Adrenal gland (tissue), 12 donors: ENCODE results near the gene PPP1CC. TPM values are rescaled to one million over a fixed set of nuclear protein-coding genes. Genes with fewer than 3 reads are reported as not detected.

Experiments
- DNase-seq, 7 donors: peaks; one replicate each; pipeline ENCODE4 v3.0.0-alpha.2; 2019 to 2020
- H3K27ac ChIP-seq, 5 donors: fragments of 200-600 bp; sonication (generic) in 4 of 5; 1 replicate in 3 of 5; 2 replicates in 2 of 5; pipeline versions ENCODE4 v1.5.1 to v1.8.0; 2016 to 2020; ENCODE audit warnings: mild to moderate bottlenecking in 1 of 5
- H3K27me3 ChIP-seq: fragments of 200-600 bp; 2 replicates; pipeline ENCODE4 v1.8.0; 2021
- H3K36me3 ChIP-seq, 2 donors: fragments of 200-600 bp; replicated peaks in 1 of 2; 1 replicate in 1 of 2; 2 replicates in 1 of 2; pipeline versions ENCODE4 v1.5.1 to v1.8.0; 2018 to 2022
- H3K4me1 ChIP-seq, 2 donors: fragments of 200-600 bp; replicated peaks in 1 of 2; 1 replicate in 1 of 2; 2 replicates in 1 of 2; pipeline versions ENCODE4 v1.5.1 to v1.8.0; 2018 to 2021
- H3K4me3 ChIP-seq, 4 donors: fragments of 200-600 bp; sonication (generic) in 3 of 4; one replicate each; pipeline ENCODE4 v1.5.1; 2016 to 2018
- H3K9me3 ChIP-seq, 3 donors: fragments of 200-600 bp; sonication (generic) in 1 of 3; replicated peaks in 1 of 3; 1 replicate in 2 of 3; 2 replicates in 1 of 3; pipeline versions ENCODE4 v1.5.1 to v1.8.0; 2016 to 2021
- CTCF ChIP-seq, 6 experiments: fragments of 450-650 bp in 4 of 6; fragments of 200-600 bp in 2 of 6; sonication (generic) in 1 of 6; IDR thresholded peaks; 1 replicate in 5 of 6; 2 replicates in 1 of 6; pipeline versions ENCODE4 v1.5.1 to v1.8.0; 2016 to 2021; ENCODE audit warnings: antibody characterized with exemption in 6 of 6, mild to moderate bottlenecking in 2 of 6, moderate library complexity in 1 of 6
- POLR2A ChIP-seq, 2 donors: fragments of 450-650 bp; IDR thresholded peaks; one replicate each; pipeline ENCODE4 v1.6.1; 2017; ENCODE audit warnings: antibody characterized with exemption in 2 of 2, mild to moderate bottlenecking in 2 of 2, moderate library complexity in 1 of 2
- WGBS, 4 donors: extraction: QIAGEN DNeasy Blood & Tissue Kit in 2 of 4; methylation state at CpG; one replicate each; pipeline versions ENCODE4 v1.1.5 to v1.1.7; 2013 to 2017; 5-methylcytosine and 5-hydroxymethylcytosine counted together
- intact Hi-C, 2 donors: fragments of 100-400 bp; cut with DNase I; formaldehyde crosslinking; loops; one replicate each; pipeline versions ENCODE4 v1.14.1 to v1.15.0; 2022 to 2023
- polyA plus RNA-seq, 3 donors: library from polyadenylated mRNA; stranded (reverse); fragments of 200-250 nt in 2 of 3; fragments of 350-450 nt in 1 of 3; fragmentation: Illumina TruSeq in 1 of 3; extraction: RNeasy Lipid Tissue Mini Kit (QIAGEN cat#74804) in 1 of 3; gene quantifications; one replicate each; pipeline ENCODE4 v1.2.3, GENCODE V29; 2013 to 2014
- total RNA-seq, 9 donors: library from RNA; depleted of rRNA in 4 of 9; stranded (reverse); fragments of >200 nt in 4 of 9; fragments of 120-200 nt in 1 of 9; fragmentation: NEBNext Ultra II Directional in 1 of 9; extraction: Animal tissue kit (Norgen Biotek cat#: 25700) in 1 of 9; gene quantifications; one replicate each; pipeline versions ENCODE4 v1.1.0 to v1.2.4, GENCODE V29; 2013 to 2023
- donor health status: healthy with polysubstance abuse.
- donor health status: Bipolar disorder and iron deficiency.
- donor health status: DM: yes; HTN: yes; CAD: no.
- donor health status: DM: no; HTN: no; CAD: no.
- donor health status: DM: no; HTN: no; CAD: no.
- donor health status: DM: yes; HTN: yes; CAD: no.

The PPP1CC gene
- total and polyA plus RNA-seq, 12 donors, result 53.7 to 182 (median 137) TPM

GRCh38 chr12:110687396-110688169, 55.1 kb downstream of the PPP1CC start:
- no peak for TF ChIP-seq CTCF (IDR thresholded peaks at IDR 0.05)
- no peak for TF ChIP-seq POLR2A (IDR thresholded peaks at IDR 0.05)
- Histone ChIP-seq H3K27ac (no peak overlapping the region), H3K27me3 (no peaks in the 10 kb centered on the region), H3K4me1 (peaks cover 6 to 10% of the 10 kb centered on the region in 2 donors), H3K36me3 (no peaks in the 10 kb centered on the region), H3K9me3 (no peaks in the 10 kb centered on the region), H3K4me3 (peak overlapping the region in 1 of 4 donors; percentile 48)
- DNase-seq, result peak in 1 of 7 donors; percentile 19
- 85 to 93% (median 86%) methylated on average over 14 to 15 of the region's 15 CpGs for WGBS, 4 donors
- intact Hi-C loops, result no loop called here

DNA sequence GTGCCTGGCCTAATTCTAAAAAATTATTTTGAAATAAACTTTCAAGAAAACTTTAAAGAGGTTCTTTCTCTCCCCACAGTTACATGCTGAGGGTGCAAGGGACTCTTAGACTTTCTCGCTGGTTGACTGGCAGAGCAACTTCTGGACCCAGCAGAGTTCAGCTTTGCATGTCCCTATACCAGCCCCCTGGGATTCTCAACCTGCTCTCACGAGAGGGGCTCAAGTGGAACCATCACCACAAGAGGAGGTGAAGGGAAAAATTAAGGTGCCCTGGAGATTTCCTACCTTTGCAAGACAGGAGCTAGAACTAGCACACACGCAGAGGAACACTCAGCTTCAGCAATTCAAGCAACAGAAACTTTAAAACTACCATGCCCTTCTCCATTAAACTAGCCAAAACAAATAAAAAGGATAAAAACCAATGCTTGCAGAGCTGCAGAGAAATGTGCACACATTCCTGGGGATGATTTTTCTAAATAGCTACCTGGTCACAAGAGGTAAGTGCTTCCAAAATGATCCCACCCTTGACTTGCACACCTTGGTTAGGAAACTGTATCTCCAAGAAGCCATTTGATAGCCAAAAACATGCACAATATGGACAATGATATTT, 56.3 kb downstream of the PPP1CC start:
- no peak overlapping the region for H3K4me3 ChIP-seq
- TF ChIP-seq CTCF (IDR thresholded peaks at IDR 0.05), result no peak
- TF ChIP-seq POLR2A (IDR thresholded peaks at IDR 0.05), result no peak
- H3K27ac ChIP-seq, result no peak overlapping the region
- intact Hi-C loops, result no loop called here
- WGBS, 4 donors, result 83 to 94% (median 89%) methylated on average over 3 of the region's 3 CpGs
- peaks cover 6 to 10% of the 10 kb centered on the region in 2 donors for H3K4me1 ChIP-seq
- no peak for DNase-seq
- H3K9me3 ChIP-seq, result no peaks in the 10 kb centered on the region
- no peaks in the 10 kb centered on the region for H3K36me3 ChIP-seq
- no peaks in the 10 kb centered on the region for H3K27me3 ChIP-seq

GRCh38 chr12:110684312-110684836, 58.3 kb downstream of the PPP1CC start:
- Histone ChIP-seq H3K4me1 (peaks cover 6 to 10% of the 10 kb centered on the region in 2 donors), H3K4me3 (no peak overlapping the region), H3K27ac (no peak overlapping the region), H3K9me3 (no peaks in the 10 kb centered on the region), H3K27me3 (no peaks in the 10 kb centered on the region), H3K36me3 (no peaks in the 10 kb centered on the region)
- TF ChIP-seq CTCF (IDR thresholded peaks at IDR 0.05), result no peak
- TF ChIP-seq POLR2A (IDR thresholded peaks at IDR 0.05), result no peak
- 70 to 83% (median 72%) methylated on average over 7 of the region's 7 CpGs for WGBS, 4 donors
- intact Hi-C loops, result no loop called here
- DNase-seq, result no peak

- Histone ChIP-seq H3K4me1 (peaks cover 6 to 10% of the 10 kb centered on the region in 2 donors), H3K9me3 (no peaks in the 10 kb centered on the region), H3K36me3 (no peaks in the 10 kb centered on the region), H3K27me3 (no peaks in the 10 kb centered on the region), H3K27ac (no peak overlapping the region), H3K4me3 (no peak overlapping the region)
- TF ChIP-seq CTCF (IDR thresholded peaks at IDR 0.05) (no peak), POLR2A (IDR thresholded peaks at IDR 0.05) (no peak)
- intact Hi-C loops, result no loop called here
- WGBS, 4 donors, result 90 to 98% (median 95%) methylated on average over 2 of the region's 2 CpGs
- DNase-seq, result no peak
Measured at GRCh38 chr12:110683888-110684287, 58.8 kb downstream of the PPP1CC start.
